ENCODE results near the gene ATF6. TPM values are rescaled to one million over a fixed set of nuclear protein-coding genes. Genes with fewer than 3 reads are reported as not detected.

ATF6 gene
- total and polyA plus RNA-seq, 2 of the 8 experiments (the other 6 are each of a cell fraction or from before 2014, with no cell fraction given), result 4.6 to 10.0 TPM

DNA sequence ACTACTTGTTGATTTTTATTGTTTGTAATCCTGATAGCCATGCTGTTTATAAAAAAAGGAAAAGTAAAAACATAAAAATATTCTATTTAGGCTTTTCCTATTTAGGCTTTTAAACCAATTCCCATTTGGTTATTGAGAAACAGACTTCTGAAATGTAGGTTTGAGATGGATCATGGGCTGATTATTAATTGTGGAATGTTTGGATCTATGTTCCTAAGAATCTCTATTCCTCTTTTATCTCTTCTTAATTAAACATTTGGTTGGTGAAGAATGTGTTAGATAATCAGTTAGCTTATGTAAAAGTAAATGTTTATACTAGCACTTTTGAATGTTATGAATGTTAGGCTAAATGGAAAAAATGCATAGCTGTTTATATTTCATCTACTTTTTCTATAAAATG, 97.4 kb downstream of the ATF6 start:
- Histone ChIP-seq H3K27me3 (replicated peaks in 1 of 4; ENCODE audit: control insufficient read depth in 3 of 4, extremely low read depth in 1 of 4, insufficient read depth in 3 of 4, low read length in 3 of 4) (no peaks in the 10 kb centered on the region), H3K4me3 (ENCODE audit: extremely low read depth in 1 of 4, insufficient read depth in 2 of 4, low read depth in 3 of 4, low read length in 4 of 4) (no peak overlapping the region), H4K91ac (replicated peaks; ENCODE audit: insufficient read length, low read length) (no peak overlapping the region), H4K20me1 (replicated peaks in 1 of 2; ENCODE audit: control insufficient read depth in 1 of 2, insufficient read depth in 2 of 2, low read length in 2 of 2) (no peaks in the 10 kb centered on the region), H3K4me2 (ENCODE audit: insufficient read depth in 1 of 2, low read depth in 2 of 2, low read length in 2 of 2) (no peak overlapping the region), H3K79me1 (ENCODE audit: low read depth, low read length) (no peaks in the 10 kb centered on the region), H3K9ac (replicated peaks in 1 of 4; ENCODE audit: extremely low read depth in 1 of 4, low read depth in 3 of 4, low read length in 3 of 4) (no peak overlapping the region), H4K5ac (ENCODE audit: insufficient read length, low read depth, low read length) (no peak overlapping the region), H3K4ac (replicated peaks; ENCODE audit: insufficient read length, low read depth, low read length) (no peak overlapping the region), H3K27ac (ENCODE audit: low read depth, low read length) (no peak overlapping the region), H2AK5ac (ENCODE audit: low read depth, low read length) (no peak overlapping the region), H3K4me1 (replicated peaks in 1 of 4; ENCODE audit: control insufficient read depth in 3 of 4, insufficient read depth in 4 of 4, low read length in 3 of 4) (no peaks in the 10 kb centered on the region), H3K9me3 (ENCODE audit: insufficient read depth in 2 of 2, low read depth in 1 of 2, low read length in 1 of 2) (no peaks in the 10 kb centered on the region), H2AFZ (ENCODE audit: low read length) (no peak overlapping the region), H3K14ac (ENCODE audit: insufficient read length) (no peak overlapping the region), H2BK12ac (ENCODE audit: low read depth, low read length) (no peak overlapping the region), H2BK20ac (ENCODE audit: low read length) (no peak overlapping the region), H4K8ac (ENCODE audit: extremely low read depth, insufficient read depth, low read length) (no peak overlapping the region), H3K23ac (ENCODE audit: insufficient read length) (no peak overlapping the region), H3K56ac (replicated peaks; ENCODE audit: insufficient read length, low read depth, low read length) (no peak overlapping the region), H3K18ac (ENCODE audit: extremely low read depth, low read length) (no peak overlapping the region), H3K36me3 (ENCODE audit: control insufficient read depth in 2 of 4, insufficient read depth in 4 of 4, low read length in 3 of 4) (no peaks in the 10 kb centered on the region; a peak in 1 of 8 replicates), H2BK5ac (ENCODE audit: low read depth, low read length) (no peak overlapping the region), H2BK120ac (replicated peaks; ENCODE audit: low read depth, low read length) (no peak overlapping the region), H3K79me2 (ENCODE audit: control insufficient read depth in 1 of 2, insufficient read depth in 2 of 2, low read length in 2 of 2) (no peaks in the 10 kb centered on the region), H3K23me2 (ENCODE audit: low read depth, low read length) (no peaks in the 10 kb centered on the region), H2BK15ac (ENCODE audit: low read length) (no peak overlapping the region)
- DNase-seq (ENCODE audit: low read depth in 1 of 2, low spot score in 2 of 2) (no peak), FAIRE-seq (no peak)
- ChIA-PET CTCF (ENCODE audit: partially characterized antibody) (interaction anchor here (0.9 to 2.2 kb wide), 4 partner anchors 13 to 173 kb away, joined by 3 to 14 read pairs (median 4); no protein-coding TSS in a partner anchor), POLR2A (ENCODE audit: partially characterized antibody) (no interaction called here)
- no peak for TF ChIP-seq KDM4A (IDR thresholded peaks at IDR 0.05; ENCODE audit: low read depth, low read length, severe bottlenecking)
- TF ChIP-seq CHD1 (IDR thresholded peaks at IDR 0.05; ENCODE audit: low read depth, low read length), result no peak
- no peak for TF ChIP-seq RBBP5 (IDR thresholded peaks at IDR 0.05; ENCODE audit: borderline replicate concordance, low read depth, low read length)
- no peak for TF ChIP-seq ASH2L (IDR thresholded peaks at IDR 0.05; ENCODE audit: low read length)
- TF ChIP-seq GTF2F1 (IDR thresholded peaks at IDR 0.05; ENCODE audit: borderline replicate concordance, low read depth, low read length), result no peak
- TF ChIP-seq POU5F1 (IDR thresholded peaks at IDR 0.05; ENCODE audit: low read depth, low read length), result no peak
- TF ChIP-seq SUZ12 (IDR thresholded peaks at IDR 0.05; ENCODE audit: low read length), result no peak
- TF ChIP-seq SP4 (IDR thresholded peaks at IDR 0.05; ENCODE audit: low read length), result no peak
- TF ChIP-seq CBX8 (IDR thresholded peaks at IDR 0.05; ENCODE audit: borderline replicate concordance, low read depth, low read length), result no peak
- TF ChIP-seq SAP30 (IDR thresholded peaks at IDR 0.05; ENCODE audit: insufficient read depth, insufficient replicate concordance, low read length), result no peak
- TF ChIP-seq TEAD4 (IDR thresholded peaks at IDR 0.05; ENCODE audit: low read depth, low read length), result no peak
- no peak for TF ChIP-seq TBP (IDR thresholded peaks at IDR 0.05; ENCODE audit: low read depth, low read length)

Measured in H1 (cell line).